NB4 (cell line): ENCODE measurements around the gene ST8SIA6.

Experiments
- DNase-seq: peaks from one replicate; pipeline ENCODE4 v3.0.0; 2010; ENCODE audit warnings: low read depth
- H3K4me3 ChIP-seq: one replicate; pipeline ENCODE4 v1.5.1; 2011; ENCODE audit warnings: mild to moderate bottlenecking, low read depth, low read length, moderate library complexity
- MYC ChIP-seq: IDR thresholded peaks from 2 replicates; pipeline ENCODE4 v1.6.1; 2011; ENCODE audit warnings: low read depth, low read length
- POLR2A ChIP-seq: IDR thresholded peaks from 2 replicates; pipeline ENCODE4 v1.6.1; 2011; ENCODE audit warnings: mild to moderate bottlenecking; ENCODE audit not compliant: insufficient read length; ENCODE audit errors: extremely low read depth
- TF ChIP-seq, protein P1 (sequence below): IDR thresholded peaks from 2 replicates; pipeline ENCODE4 v1.6.1; 2011; ENCODE audit warnings: low read depth, low read length
- TF ChIP-seq, protein P2 (sequence below): IDR thresholded peaks from one replicate; pipeline ENCODE4 v1.5.1; 2012; ENCODE audit warnings: low read depth, low read length

The ST8SIA6 gene

DNA sequence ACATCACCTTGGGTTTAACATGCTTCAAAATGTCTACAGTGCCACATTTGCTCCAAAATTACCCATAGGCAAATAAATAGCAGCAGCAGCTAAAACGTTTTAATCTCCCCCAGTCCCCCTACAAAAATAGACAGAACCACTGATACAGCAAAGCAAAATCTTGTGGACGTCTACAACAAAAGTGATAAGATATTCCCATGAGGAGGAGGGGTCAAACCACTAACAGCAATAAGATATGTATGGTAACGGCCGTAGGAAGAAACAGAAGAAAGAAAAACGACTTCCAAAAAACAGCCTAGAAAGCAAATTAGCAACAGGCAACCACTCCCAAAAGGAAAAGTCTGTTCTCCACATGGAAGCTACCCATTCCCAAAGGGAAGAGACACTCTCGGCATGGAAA is 34.5 kb upstream of the ST8SIA6 start:
- DNase-seq = no peak
- H3K4me3 ChIP-seq = no peak overlapping the region
- TF ChIP-seq MYC = no peak
- no peak for TF ChIP-seq POLR2A
- TF ChIP-seq, protein P1, sequence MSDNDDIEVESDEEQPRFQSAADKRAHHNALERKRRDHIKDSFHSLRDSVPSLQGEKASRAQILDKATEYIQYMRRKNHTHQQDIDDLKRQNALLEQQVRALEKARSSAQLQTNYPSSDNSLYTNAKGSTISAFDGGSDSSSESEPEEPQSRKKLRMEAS = no peak
- TF ChIP-seq, protein P2, sequence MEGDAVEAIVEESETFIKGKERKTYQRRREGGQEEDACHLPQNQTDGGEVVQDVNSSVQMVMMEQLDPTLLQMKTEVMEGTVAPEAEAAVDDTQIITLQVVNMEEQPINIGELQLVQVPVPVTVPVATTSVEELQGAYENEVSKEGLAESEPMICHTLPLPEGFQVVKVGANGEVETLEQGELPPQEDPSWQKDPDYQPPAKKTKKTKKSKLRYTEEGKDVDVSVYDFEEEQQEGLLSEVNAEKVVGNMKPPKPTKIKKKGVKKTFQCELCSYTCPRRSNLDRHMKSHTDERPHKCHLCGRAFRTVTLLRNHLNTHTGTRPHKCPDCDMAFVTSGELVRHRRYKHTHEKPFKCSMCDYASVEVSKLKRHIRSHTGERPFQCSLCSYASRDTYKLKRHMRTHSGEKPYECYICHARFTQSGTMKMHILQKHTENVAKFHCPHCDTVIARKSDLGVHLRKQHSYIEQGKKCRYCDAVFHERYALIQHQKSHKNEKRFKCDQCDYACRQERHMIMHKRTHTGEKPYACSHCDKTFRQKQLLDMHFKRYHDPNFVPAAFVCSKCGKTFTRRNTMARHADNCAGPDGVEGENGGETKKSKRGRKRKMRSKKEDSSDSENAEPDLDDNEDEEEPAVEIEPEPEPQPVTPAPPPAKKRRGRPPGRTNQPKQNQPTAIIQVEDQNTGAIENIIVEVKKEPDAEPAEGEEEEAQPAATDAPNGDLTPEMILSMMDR = no peak

DNA sequence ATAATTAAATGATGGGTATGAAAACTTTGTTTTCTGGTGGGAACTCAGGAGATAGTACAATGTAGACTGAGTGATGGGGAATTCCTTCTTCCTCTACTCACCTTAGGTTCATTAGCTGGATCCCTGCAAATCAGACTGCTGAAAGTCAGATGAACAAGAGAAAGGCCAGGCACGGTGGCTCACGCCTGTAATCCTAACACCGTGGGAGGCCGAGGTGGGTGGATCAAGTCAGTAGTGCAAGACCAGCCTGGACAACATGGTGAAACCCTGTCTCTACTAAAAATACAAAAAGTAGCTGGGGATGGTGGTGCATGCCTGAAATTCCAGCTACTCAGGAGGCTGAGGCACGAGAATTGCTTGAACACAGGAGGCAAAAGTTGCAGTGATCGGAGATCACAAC is 28.7 kb upstream of the ST8SIA6 start:
- DNase-seq = no peak
- TF ChIP-seq, protein P1 = no peak
- TF ChIP-seq, protein P2 = no peak
- H3K4me3 ChIP-seq = no peak overlapping the region

DNA sequence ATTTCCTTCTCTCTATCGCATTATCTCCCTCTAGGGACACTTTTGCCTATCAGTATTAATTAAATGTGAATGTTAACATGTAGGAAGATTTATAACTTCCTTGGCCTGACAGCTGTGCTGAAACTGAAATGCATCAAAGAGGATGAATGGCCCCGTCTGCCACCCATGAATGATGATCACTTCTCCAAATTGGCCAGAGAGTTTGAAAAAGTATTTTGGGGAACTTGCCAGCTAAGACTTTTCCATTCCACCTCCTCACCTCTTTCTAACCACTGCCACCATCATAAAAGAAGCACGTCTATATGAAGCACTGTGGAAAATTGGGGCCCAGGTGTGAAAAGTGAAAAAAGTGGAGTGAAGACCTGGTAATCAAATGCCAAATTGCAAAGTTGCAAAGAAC is 25.4 kb upstream of the ST8SIA6 start:
- no peak overlapping the region for H3K4me3 ChIP-seq
- no peak for TF ChIP-seq MYC
- TF ChIP-seq POLR2A = no peak
- TF ChIP-seq, protein P1 = no peak
- TF ChIP-seq, protein P2 = no peak
- DNase-seq = no peak

DNA sequence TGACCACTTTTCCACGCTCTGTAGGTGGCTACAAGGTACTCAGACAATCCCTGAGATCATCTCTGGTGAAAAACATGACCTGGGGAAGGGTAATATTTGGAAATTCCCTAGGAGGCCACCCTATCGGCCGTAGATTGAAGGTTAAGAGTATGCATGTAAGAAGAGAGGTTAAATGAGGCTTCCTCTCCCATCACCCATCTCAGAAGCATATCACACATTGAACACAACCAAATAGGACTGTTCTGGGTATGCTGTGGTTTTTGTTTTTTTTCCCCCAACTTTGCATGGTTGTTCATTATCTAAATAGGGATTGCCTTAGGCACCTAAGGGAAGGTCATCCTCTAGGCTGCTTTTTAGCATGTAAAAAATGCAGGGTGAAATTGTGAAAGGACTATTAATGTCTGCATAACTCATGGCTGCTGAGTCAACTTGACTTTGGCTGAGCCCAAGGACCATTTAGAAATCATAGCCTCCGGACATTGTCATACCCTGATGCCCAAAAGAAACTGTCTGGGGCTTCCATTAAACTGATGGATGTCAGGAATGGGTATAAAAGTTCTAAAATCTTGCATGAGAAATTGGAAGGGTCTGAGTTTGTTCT is 24.7 kb upstream of the ST8SIA6 start:
- DNase-seq = no peak
- TF ChIP-seq MYC = no peak
- no peak for TF ChIP-seq POLR2A
- TF ChIP-seq, protein P1 = no peak
- TF ChIP-seq, protein P2 = no peak
- H3K4me3 ChIP-seq = no peak overlapping the region

DNA sequence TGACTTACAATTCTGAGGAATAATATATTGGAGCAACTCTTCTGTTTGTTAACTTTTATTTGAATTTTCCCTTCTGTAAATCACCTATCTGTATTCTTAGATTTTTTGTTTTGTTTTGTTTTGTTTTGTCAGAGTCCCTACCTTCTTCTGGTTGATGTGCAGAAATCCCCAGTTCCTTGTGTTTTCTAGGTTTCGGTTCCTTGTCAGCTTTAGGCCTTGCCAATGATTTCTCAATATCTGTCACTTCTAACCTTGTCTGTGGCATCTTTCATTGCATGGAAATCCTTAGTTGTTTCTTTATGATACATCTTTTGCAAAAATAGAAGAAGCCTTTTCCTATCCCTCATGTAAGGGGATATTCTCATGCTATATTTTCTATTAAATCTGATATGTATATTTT is 21.7 kb upstream of the ST8SIA6 start:
- DNase-seq = no peak
- no peak for TF ChIP-seq POLR2A
- TF ChIP-seq, protein P2 = no peak
- no peak for TF ChIP-seq MYC
- TF ChIP-seq, protein P1 = no peak
- H3K4me3 ChIP-seq = no peak overlapping the region

DNA sequence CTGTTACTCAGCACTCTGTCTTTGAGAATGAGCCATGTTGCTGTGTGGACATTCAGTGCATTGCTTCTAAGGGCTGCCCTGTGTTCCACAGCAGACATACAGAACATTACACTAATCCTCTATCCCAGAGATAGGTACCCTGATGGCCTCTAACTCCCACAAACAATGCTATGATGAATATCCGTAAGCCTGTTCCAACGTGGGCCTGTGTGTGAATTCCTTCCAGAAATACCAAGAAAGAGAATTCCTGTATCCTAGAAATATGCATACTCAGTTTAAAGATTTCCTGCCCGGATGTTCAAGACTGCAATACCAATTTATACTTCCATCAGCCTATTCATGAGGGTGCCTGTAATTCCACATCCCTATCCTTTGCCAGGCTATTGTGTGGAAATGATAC is 21.3 kb upstream of the ST8SIA6 start:
- no peak overlapping the region for H3K4me3 ChIP-seq
- DNase-seq = no peak
- TF ChIP-seq MYC (no peak), POLR2A (no peak)
- TF ChIP-seq, protein P1 = no peak
- TF ChIP-seq, protein P2 = no peak
